HCT116 (cell line): Measurements from ENCODE around the gene MACF1. TPM values are rescaled to one million over a fixed set of nuclear protein-coding genes. Genes with fewer than 3 reads are reported as not detected.

ENCODE experiments used
- ATAC-seq: fragments of 200-7000 bp; cut with Tn5 transposase; 2 replicates; pipeline ENCODE4 v1.9.1; 2020; ENCODE audit warnings: mild to moderate bottlenecking, moderate library complexity
- BruUV-seq: library from RNA; stranded (reverse); fragments of 400-500 nt; replicated peaks from 2 replicates; lab custom pipeline; 2021; lab: Mats Ljungman, UMichigan
- CTCF ChIA-PET: fragments of 300-600 bp; sonication (Branson Sonifier 250); formaldehyde crosslinking; loops from one replicate; lab custom pipeline; 2021; ENCODE audit warnings: antibody characterized with exemption; lab: Charles Lee
- POLR2A ChIA-PET: fragments of 300-600, 350-600 bp; sonication (Branson Sonifier 250); formaldehyde crosslinking; loops from one replicate; lab custom pipeline; 2021; ENCODE audit warnings: antibody characterized with exemption; lab: Charles Lee
- RAD21 ChIA-PET, 2 experiments: fragments of 300-600 bp; sonication (Branson Sonifier 250); formaldehyde crosslinking; loops; one replicate each; lab custom pipeline; 2023; ENCODE audit warnings: low total read pairs in 2 of 2; ENCODE audit not compliant: uncharacterized antibody in 2 of 2, unreplicated experiment in 2 of 2, low non-redundant PET in 1 of 2; lab: Charles Lee
- DNase-seq: peaks from one replicate; pipeline ENCODE4 v3.0.0-alpha.2; 2010; ENCODE audit warnings: low read depth, low spot score
- H2AFZ ChIP-seq: fragments of 200-600 bp; shearing (Covaris generic), sonication (generic); 2 replicates; pipeline ENCODE4 v1.6.1; 2017; ENCODE audit warnings: low read depth, mixed run types, mixed read lengths, antibody characterized with exemption, low read length; ENCODE audit not compliant: poor library complexity, severe bottlenecking
- H3K27ac ChIP-seq: 2 replicates; pipeline ENCODE4 v1.5.1; 2012; ENCODE audit warnings: low read depth, low read length
- H3K27me3 ChIP-seq: fragments of 200-600 bp; sonication (generic); 2 replicates; pipeline ENCODE4 v1.6.1; 2016; ENCODE audit warnings: mixed run types, low read length, mixed read lengths; ENCODE audit not compliant: insufficient read depth
- H3K36me3 ChIP-seq, 2 experiments: fragments of 200-500 bp in 1 of 2; fragments of 200-600 bp in 1 of 2; sonication (Bioruptor generic) in 1 of 2; sonication (generic) in 1 of 2; 2 replicates each; pipeline versions ENCODE4 v1.5.1 to v1.6.1; 2014 to 2016; ENCODE audit warnings: low read length in 2 of 2, inconsistent platforms in 1 of 2, mixed read lengths in 1 of 2, mixed run types in 1 of 2; ENCODE audit not compliant: insufficient read depth in 2 of 2, control insufficient read depth in 1 of 2
- H3K4me1 ChIP-seq, 2 experiments: fragments of 200-600 bp in 1 of 2; sonication (generic) in 1 of 2; 2 replicates each; pipeline versions ENCODE4 v1.5.1 to v1.6.1; 2012 to 2017; ENCODE audit warnings: low read length in 2 of 2, inconsistent platforms in 1 of 2, mild to moderate bottlenecking in 1 of 2, mixed read lengths in 1 of 2, mixed run types in 1 of 2, moderate library complexity in 1 of 2; ENCODE audit not compliant: insufficient read depth in 2 of 2, control insufficient read depth in 1 of 2
- H3K4me2 ChIP-seq: fragments of 200-600 bp; sonication (generic); 2 replicates; pipeline ENCODE4 v1.6.1; 2017; ENCODE audit warnings: mixed run types, low read length, mixed read lengths
- H3K4me3 ChIP-seq, 2 experiments: fragments of 200-600 bp in 1 of 2; sonication (generic) in 1 of 2; replicated peaks in 1 of 2; 2 replicates each; pipeline ENCODE4 v1.5.1; 2011 to 2016; ENCODE audit warnings: low read length in 2 of 2, control low read depth in 1 of 2, low read depth in 1 of 2, mild to moderate bottlenecking in 1 of 2, mixed read lengths in 1 of 2, mixed run types in 1 of 2
- H3K79me2 ChIP-seq: fragments of 200-600 bp; sonication (generic); 2 replicates; pipeline ENCODE4 v1.6.1; 2017; ENCODE audit warnings: mild to moderate bottlenecking, mixed run types, low read length, moderate library complexity, mixed read lengths; ENCODE audit not compliant: insufficient read depth
- H3K9ac ChIP-seq: fragments of 200-600 bp; sonication (generic); 2 replicates; pipeline ENCODE4 v1.6.1; 2016; ENCODE audit warnings: low read length, mixed read lengths
- H3K9me2 ChIP-seq: fragments of 200-600 bp; sonication (generic), shearing (Covaris generic); 2 replicates; pipeline ENCODE4 v1.6.1; 2017; ENCODE audit warnings: mixed run types, mild to moderate bottlenecking, moderate library complexity; ENCODE audit not compliant: insufficient read depth
- H3K9me3 ChIP-seq, 2 experiments: fragments of 200-500 bp in 1 of 2; fragments of 200-600 bp in 1 of 2; sonication (Bioruptor generic) in 1 of 2; sonication (generic) in 1 of 2; 2 replicates each; pipeline ENCODE4 v1.6.1; 2014 to 2017; ENCODE audit warnings: low read length in 2 of 2, mixed read lengths in 2 of 2, inconsistent platforms in 1 of 2, low read depth in 1 of 2, mild to moderate bottlenecking in 1 of 2, mixed run types in 1 of 2, moderate library complexity in 1 of 2; ENCODE audit not compliant: control insufficient read depth in 1 of 2, insufficient read depth in 1 of 2
- H4K20me1 ChIP-seq: fragments of 200-600 bp; sonication (generic), shearing (Covaris generic); 2 replicates; pipeline ENCODE4 v1.6.1; 2017; ENCODE audit warnings: mixed run types, mild to moderate bottlenecking, moderate library complexity; ENCODE audit not compliant: insufficient read depth
- CBX3 ChIP-seq: IDR thresholded peaks from 2 replicates; pipeline ENCODE4 v1.6.1; 2012; ENCODE audit warnings: low read depth
- CEBPB ChIP-seq: IDR thresholded peaks from 2 replicates; pipeline ENCODE4 v1.6.1; 2012; ENCODE audit warnings: low read depth
- EGR1 ChIP-seq: IDR thresholded peaks from 2 replicates; pipeline ENCODE4 v1.6.1; 2012; ENCODE audit warnings: low read depth
- ELF1 ChIP-seq: IDR thresholded peaks from 2 replicates; pipeline ENCODE4 v1.6.1; 2012; ENCODE audit warnings: low read depth, borderline replicate concordance
- POLR2A ChIP-seq: IDR thresholded peaks from 2 replicates; pipeline ENCODE4 v1.7.0; 2011; ENCODE audit warnings: borderline replicate concordance; ENCODE audit not compliant: insufficient read depth, insufficient read length; ENCODE audit errors: extremely low read depth
- RAD21 ChIP-seq: IDR thresholded peaks from 2 replicates; pipeline ENCODE4 v1.6.1; 2012; ENCODE audit warnings: low read depth, mild to moderate bottlenecking
- SIN3A ChIP-seq: IDR thresholded peaks from 2 replicates; pipeline ENCODE4 v1.6.1; 2012; ENCODE audit warnings: low read depth
- SP1 ChIP-seq: IDR thresholded peaks from 2 replicates; pipeline ENCODE4 v1.6.1; 2012; ENCODE audit warnings: low read depth
- SRF ChIP-seq: IDR thresholded peaks from 2 replicates; pipeline ENCODE4 v1.6.1; 2012; ENCODE audit warnings: low read depth
- YY1 ChIP-seq: IDR thresholded peaks from 2 replicates; pipeline ENCODE4 v1.6.1; 2011; ENCODE audit warnings: low read length, low read depth, moderate library complexity, mild to moderate bottlenecking; ENCODE audit not compliant: insufficient replicate concordance; ENCODE audit errors: extremely low read depth
- intact Hi-C: fragments of 100-400 bp; cut with micrococcal nuclease; formaldehyde crosslinking; loops from 2 replicates; pipeline ENCODE4 v1.10.0; 2022
- total RNA-seq: library from RNA; stranded (reverse); gene quantifications from one replicate; pipeline ENCODE4 v1.2.1, GENCODE V29; 2021; ENCODE audit not compliant: unreplicated experiment
- TF ChIP-seq, protein P1 (sequence below), 3 experiments: fragments of 200-600 bp in 1 of 3; sonication (generic) in 1 of 3; IDR thresholded peaks in 2 of 3; conservative IDR thresholded peaks in 1 of 3; 2 replicates each; pipeline ENCODE4 v1.5.1; 2012 to 2017; ENCODE audit warnings: low read depth in 2 of 3, low read length in 2 of 3, antibody characterized with exemption in 1 of 3, borderline replicate concordance in 1 of 3, control low read depth in 1 of 3, mild to moderate bottlenecking in 1 of 3, mixed read lengths in 1 of 3, mixed run types in 1 of 3, moderate library complexity in 1 of 3; ENCODE audit not compliant: insufficient read depth in 1 of 3
- TF ChIP-seq, protein P2 (sequence below): IDR thresholded peaks from 2 replicates; pipeline ENCODE4 v1.6.1; 2012

MACF1 gene
- total RNA-seq, 1 experiment from 2014 or later, result 146 TPM

DNA sequence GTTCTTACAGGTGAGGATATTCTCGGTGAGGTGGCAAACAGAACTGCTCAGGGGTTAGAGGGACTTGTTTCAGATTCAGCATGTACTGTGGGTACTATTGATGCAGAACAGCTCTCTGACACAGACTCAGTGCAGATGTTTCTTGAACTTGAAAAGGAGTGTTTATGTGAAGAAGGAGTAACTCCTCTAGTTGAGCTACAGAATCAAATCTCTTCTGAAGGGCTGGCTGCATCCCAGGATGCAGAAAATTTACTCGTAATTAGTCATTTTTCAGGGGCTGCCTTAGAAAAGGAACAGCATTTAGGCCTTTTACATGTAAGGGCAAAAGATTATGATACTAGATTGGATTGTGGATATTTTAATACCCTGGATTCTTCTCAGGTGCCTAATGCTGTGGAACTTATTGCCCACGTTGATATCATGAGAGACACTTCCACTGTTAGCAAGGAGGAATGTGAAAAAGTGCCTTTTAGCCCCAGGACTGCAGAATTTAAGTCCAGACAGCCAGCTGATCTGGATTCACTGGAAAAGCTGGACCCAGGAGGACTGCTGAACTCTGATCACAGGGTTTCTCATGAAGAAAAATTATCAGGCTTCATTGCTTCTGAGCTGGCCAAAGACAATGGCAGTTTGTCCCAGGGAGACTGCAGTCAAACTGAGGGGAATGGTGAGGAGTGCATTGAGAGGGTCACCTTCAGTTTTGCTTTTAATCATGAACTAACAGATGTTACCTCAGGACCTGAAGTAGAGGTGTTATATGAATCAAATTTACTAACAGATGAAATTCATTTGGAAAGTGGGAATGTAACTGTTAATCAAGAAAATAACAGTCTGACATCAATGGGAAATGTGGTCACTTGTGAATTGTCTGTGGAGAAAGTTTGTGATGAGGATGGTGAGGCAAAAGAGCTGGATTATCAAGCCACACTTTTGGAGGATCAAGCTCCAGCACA, 207.3 kb downstream of the MACF1 start:
- no peak overlapping the region for H3K4me2 ChIP-seq
- ATAC-seq (no peak), DNase-seq (no peak)
- no peak overlapping the region for H2AFZ ChIP-seq
- CTCF ChIA-PET, result interaction anchor here (0.7 to 3.6 kb wide), 8 partner anchors 9 to 313 kb away, joined by 3 to 12 read pairs (median 4); no protein-coding TSS in a partner anchor
- H3K79me2 ChIP-seq, result peaks cover 31% of the 10 kb centered on the region
- no peaks in the 10 kb centered on the region for H4K20me1 ChIP-seq
- peaks cover 25 to 39% of the 10 kb centered on the region in 2 experiments; a peak in 3 of 4 replicates for H3K4me1 ChIP-seq
- no peak for TF ChIP-seq POLR2A
- TF ChIP-seq, protein P1, sequence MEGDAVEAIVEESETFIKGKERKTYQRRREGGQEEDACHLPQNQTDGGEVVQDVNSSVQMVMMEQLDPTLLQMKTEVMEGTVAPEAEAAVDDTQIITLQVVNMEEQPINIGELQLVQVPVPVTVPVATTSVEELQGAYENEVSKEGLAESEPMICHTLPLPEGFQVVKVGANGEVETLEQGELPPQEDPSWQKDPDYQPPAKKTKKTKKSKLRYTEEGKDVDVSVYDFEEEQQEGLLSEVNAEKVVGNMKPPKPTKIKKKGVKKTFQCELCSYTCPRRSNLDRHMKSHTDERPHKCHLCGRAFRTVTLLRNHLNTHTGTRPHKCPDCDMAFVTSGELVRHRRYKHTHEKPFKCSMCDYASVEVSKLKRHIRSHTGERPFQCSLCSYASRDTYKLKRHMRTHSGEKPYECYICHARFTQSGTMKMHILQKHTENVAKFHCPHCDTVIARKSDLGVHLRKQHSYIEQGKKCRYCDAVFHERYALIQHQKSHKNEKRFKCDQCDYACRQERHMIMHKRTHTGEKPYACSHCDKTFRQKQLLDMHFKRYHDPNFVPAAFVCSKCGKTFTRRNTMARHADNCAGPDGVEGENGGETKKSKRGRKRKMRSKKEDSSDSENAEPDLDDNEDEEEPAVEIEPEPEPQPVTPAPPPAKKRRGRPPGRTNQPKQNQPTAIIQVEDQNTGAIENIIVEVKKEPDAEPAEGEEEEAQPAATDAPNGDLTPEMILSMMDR (IDR thresholded peaks at IDR 0.05 in 2 of 3, conservative IDR thresholded peaks at IDR 0.05 in 1 of 3; ENCODE audit: borderline replicate concordance in 1 of 3, insufficient read depth in 1 of 3, low read depth in 2 of 3, low read length in 2 of 3), result no peak
- TF ChIP-seq SRF, result no peak
- RAD21 ChIA-PET, result interaction anchor here (1.0 to 1.3 kb wide), 3 partner anchors 17 to 146 kb away, joined by 3 to 6 read pairs (median 3); no protein-coding TSS in a partner anchor
- no peak overlapping the region for H3K4me3 ChIP-seq
- H3K9me3 ChIP-seq, result no peaks in the 10 kb centered on the region
- H3K9me2 ChIP-seq, result no peaks in the 10 kb centered on the region
- no peaks in the 10 kb centered on the region for H3K27me3 ChIP-seq
- no peak overlapping the region for H3K27ac ChIP-seq
- POLR2A ChIA-PET, result interaction anchor here (1.0 to 1.4 kb wide), 4 partner anchors 13 to 20 kb away, joined by 3 to 6 read pairs (median 4); no protein-coding TSS in a partner anchor
- no TSS peak for BruUV-seq
- no peak overlapping the region for H3K9ac ChIP-seq
- no peaks in the 10 kb centered on the region; a peak in 1 of 4 replicates for H3K36me3 ChIP-seq
- intact Hi-C loops, result loop anchor here (2.0 kb wide), 2 partner anchors 145 to 153 kb away; no protein-coding TSS in a partner anchor

DNA sequence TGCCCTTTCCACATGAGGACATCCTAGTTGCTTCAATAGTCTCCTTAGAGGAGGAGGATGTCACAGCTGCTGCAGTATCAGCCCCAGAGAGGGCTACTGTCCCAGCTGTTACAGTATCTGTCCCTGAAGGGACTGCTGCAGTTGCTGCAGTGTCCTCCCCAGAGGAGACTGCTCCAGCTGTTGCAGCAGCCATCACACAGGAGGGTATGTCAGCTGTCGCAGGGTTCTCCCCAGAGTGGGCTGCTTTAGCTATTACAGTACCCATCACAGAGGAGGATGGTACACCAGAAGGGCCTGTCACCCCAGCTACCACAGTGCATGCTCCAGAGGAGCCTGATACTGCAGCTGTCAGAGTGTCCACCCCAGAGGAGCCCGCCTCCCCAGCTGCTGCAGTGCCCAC, 208.4 kb downstream of the MACF1 start:
- DNase-seq, result no peak
- Histone ChIP-seq H3K9me3 (no peaks in the 10 kb centered on the region), H3K9ac (no peak overlapping the region), H3K9me2 (no peaks in the 10 kb centered on the region), H3K4me2 (no peak overlapping the region), H3K4me3 (no peak overlapping the region), H3K27me3 (no peaks in the 10 kb centered on the region), H2AFZ (no peak overlapping the region)
- RAD21 ChIA-PET, result no interaction called here
- intact Hi-C loops, result no loop called here
- BruUV-seq, result no TSS peak
- TF ChIP-seq ELF1 (no peak), CBX3 (no peak), CEBPB (no peak), YY1 (no peak), POLR2A (no peak), EGR1 (no peak), RAD21 (no peak), SIN3A (no peak), SP1 (no peak)
- TF ChIP-seq, protein P2, sequence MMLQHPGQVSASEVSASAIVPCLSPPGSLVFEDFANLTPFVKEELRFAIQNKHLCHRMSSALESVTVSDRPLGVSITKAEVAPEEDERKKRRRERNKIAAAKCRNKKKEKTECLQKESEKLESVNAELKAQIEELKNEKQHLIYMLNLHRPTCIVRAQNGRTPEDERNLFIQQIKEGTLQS, result no peak
- TF ChIP-seq, all 23 proteins: peak for 0
- ChIA-PET POLR2A (interaction anchor here (1.0 kb wide), 1 partner anchor 14 kb away, joined by 4 read pairs; no protein-coding TSS in a partner anchor), CTCF (no interaction called here)
- H4K20me1 ChIP-seq, result no peaks in the 10 kb centered on the region
- ATAC-seq, result no peak
- H3K4me1 ChIP-seq, result peaks cover 14 to 33% of the 10 kb centered on the region in 2 experiments; a peak in 3 of 4 replicates
- no peaks in the 10 kb centered on the region; a peak in 1 of 4 replicates for H3K36me3 ChIP-seq
- H3K27ac ChIP-seq, result no peak overlapping the region
- peaks cover 34% of the 10 kb centered on the region for H3K79me2 ChIP-seq
